HG03045 (cell line): ENCODE results near the gene DUSP22.
A peak's percentile ranks its signal among the peaks of the same experiment; 100 is the strongest.

Source experiments
- ATAC-seq: cut with Tn5 transposase; IDR thresholded peaks from one replicate; pipeline ENCODE4 v1.9.1; 2021; ENCODE audit warnings: mild to moderate bottlenecking, moderate library complexity; ENCODE audit not compliant: unreplicated experiment

The DUSP22 gene

GRCh38 chr6:296151-297122 is 4.2 kb downstream of the DUSP22 start:
- ATAC-seq, result peak; percentile 9

- no peak for ATAC-seq
Observed at GRCh38 chr6:297571-298232, 5.4 kb downstream of the DUSP22 start.

GRCh38 chr6:298233-299103 is 6.2 kb downstream of the DUSP22 start:
- ATAC-seq, result peak; percentile 38

GRCh38 chr6:299104-299980 is 7.1 kb downstream of the DUSP22 start:
- ATAC-seq, result no peak

GRCh38 chr6:300026-300425 is 7.7 kb downstream of the DUSP22 start:
- ATAC-seq, result no peak

GRCh38 chr6:300494-301198 is 8.4 kb downstream of the DUSP22 start:
- ATAC-seq, result no peak

- ATAC-seq, result no peak
Observed at GRCh38 chr6:301526-301925, 9.2 kb downstream of the DUSP22 start.

GRCh38 chr6:301929-302705 is 9.8 kb downstream of the DUSP22 start:
- ATAC-seq, result no peak

- ATAC-seq, result no peak
Observed at GRCh38 chr6:302760-303159, 10.5 kb downstream of the DUSP22 start.

- ATAC-seq, result no peak
Observed at GRCh38 chr6:303263-303662, 11.0 kb downstream of the DUSP22 start.

GRCh38 chr6:303948-304558 is 11.8 kb downstream of the DUSP22 start:
- no peak for ATAC-seq

GRCh38 chr6:304833-305370 is 12.6 kb downstream of the DUSP22 start:
- peak; percentile 8 for ATAC-seq

GRCh38 chr6:305371-306206 is 13.3 kb downstream of the DUSP22 start:
- peak; percentile 81 for ATAC-seq

- no peak for ATAC-seq
Observed at GRCh38 chr6:306641-307061, 14.4 kb downstream of the DUSP22 start.

- no peak for ATAC-seq
Observed at GRCh38 chr6:307065-307814, 15.0 kb downstream of the DUSP22 start.

- ATAC-seq, result no peak
Observed at GRCh38 chr6:307874-308273, 15.6 kb downstream of the DUSP22 start.
